AG08396 (cell line): ENCODE results near the gene ST6GALNAC3.

ENCODE experiments used
- DNase-seq: peaks from one replicate; pipeline ENCODE4 v3.0.0; 2012; ENCODE audit warnings: low spot score, mixed read lengths

The ST6GALNAC3 gene

GRCh38 chr1:76144247-76144646 lies 69.7 kb downstream of the ST6GALNAC3 start:
- no peak for DNase-seq

GRCh38 chr1:76145332-76145731 lies 70.8 kb downstream of the ST6GALNAC3 start:
- no peak for DNase-seq

- no peak for DNase-seq
These were observed 71.6 kb downstream of the ST6GALNAC3 start for GRCh38 chr1:76146184-76146583.

- no peak for DNase-seq
These were observed 73.4 kb downstream of the ST6GALNAC3 start for GRCh38 chr1:76147917-76148316.

- no peak for DNase-seq
These were observed 73.9 kb downstream of the ST6GALNAC3 start for GRCh38 chr1:76148460-76148859.

- DNase-seq: no peak
These were observed 79.3 kb downstream of the ST6GALNAC3 start for GRCh38 chr1:76153841-76154205.

GRCh38 chr1:76154206-76154956 lies 79.8 kb downstream of the ST6GALNAC3 start:
- DNase-seq: peak; percentile 63

GRCh38 chr1:76156987-76157386 lies 82.4 kb downstream of the ST6GALNAC3 start:
- DNase-seq: no peak

- DNase-seq: no peak
These were observed 83.6 kb downstream of the ST6GALNAC3 start for GRCh38 chr1:76158126-76158525.

- DNase-seq: no peak
These were observed 85.7 kb downstream of the ST6GALNAC3 start for GRCh38 chr1:76160225-76160624.

- DNase-seq: no peak
These were observed 86.9 kb downstream of the ST6GALNAC3 start for GRCh38 chr1:76161451-76161850.

GRCh38 chr1:76162254-76162653 lies 87.7 kb downstream of the ST6GALNAC3 start:
- DNase-seq: no peak

GRCh38 chr1:76164165-76164564 lies 89.6 kb downstream of the ST6GALNAC3 start:
- DNase-seq: no peak

GRCh38 chr1:76170084-76170483 lies 95.5 kb downstream of the ST6GALNAC3 start:
- DNase-seq: no peak

GRCh38 chr1:76170513-76170912 lies 96.0 kb downstream of the ST6GALNAC3 start:
- no peak for DNase-seq

- DNase-seq: no peak
These were observed 101.5 kb downstream of the ST6GALNAC3 start for GRCh38 chr1:76176000-76176399.

GRCh38 chr1:76177615-76178014 lies 103.1 kb downstream of the ST6GALNAC3 start:
- DNase-seq: no peak

- DNase-seq: no peak
These were observed 104.7 kb downstream of the ST6GALNAC3 start for GRCh38 chr1:76179219-76179698.

- DNase-seq: no peak
These were observed 110.7 kb downstream of the ST6GALNAC3 start for GRCh38 chr1:76185207-76185606.

GRCh38 chr1:76186554-76187170 lies 112.1 kb downstream of the ST6GALNAC3 start:
- DNase-seq: no peak

- no peak for DNase-seq
These were observed 112.9 kb downstream of the ST6GALNAC3 start for GRCh38 chr1:76187436-76187835.

GRCh38 chr1:76189310-76189709 lies 114.8 kb downstream of the ST6GALNAC3 start:
- no peak for DNase-seq

GRCh38 chr1:76190749-76191424 lies 116.3 kb downstream of the ST6GALNAC3 start:
- no peak for DNase-seq
